DMS 273 (cell line): Measurements from ENCODE around the gene STK31.
"Not testable (repeated sequence)": the region's sequence is repeated elsewhere in the genome, so short reads cannot be mapped to it uniquely, and the experiment has no call there.

Experiments used
- DNase-seq: peaks from one replicate; lab custom pipeline; 2025; ENCODE audit not compliant: unreplicated experiment; lab: John Stamatoyannopoulos, UW

STK31 gene

DNA sequence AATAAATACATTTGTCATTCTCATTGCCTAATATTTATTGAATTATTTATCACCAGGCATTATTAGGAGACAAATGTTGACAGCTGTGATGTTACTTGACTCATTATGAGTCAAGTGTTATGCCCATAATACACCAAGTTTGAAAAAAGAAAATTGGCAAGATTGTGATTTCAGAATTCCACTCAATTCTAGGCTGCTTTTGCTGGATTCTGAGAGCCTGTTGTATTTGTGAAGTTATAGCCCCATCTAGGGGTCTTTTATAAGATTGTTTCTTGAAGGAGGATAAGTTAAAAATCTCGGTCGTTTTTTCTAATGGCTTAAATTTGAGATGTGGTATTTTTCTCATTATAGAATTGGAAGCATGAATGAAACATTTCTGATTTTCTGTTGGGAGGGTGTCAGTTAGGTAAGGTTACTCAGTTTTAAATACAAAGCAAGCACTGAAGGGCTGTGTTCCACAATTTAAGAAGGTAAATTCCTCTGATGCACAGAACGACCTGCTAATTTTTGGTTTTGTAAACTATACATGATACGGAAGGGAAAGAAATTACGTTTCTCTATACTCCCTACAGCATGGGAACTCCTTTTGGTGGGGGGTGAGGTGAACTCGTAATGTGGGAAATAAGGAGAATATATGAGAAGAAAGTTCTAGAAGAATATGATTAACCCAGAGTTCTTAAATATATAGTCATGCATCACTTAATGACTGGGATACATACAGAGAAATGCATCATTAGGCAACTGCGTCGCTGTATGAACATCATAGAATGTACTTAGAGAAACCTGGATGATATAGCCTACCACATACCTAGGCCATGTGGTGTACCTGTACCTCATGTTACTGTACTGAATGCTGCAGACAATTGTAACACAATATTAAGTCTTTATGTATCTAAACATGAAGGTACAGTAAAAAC lies 2.6 kb downstream of the STK31 start:
- DNase-seq: peak; percentile 80

DNA sequence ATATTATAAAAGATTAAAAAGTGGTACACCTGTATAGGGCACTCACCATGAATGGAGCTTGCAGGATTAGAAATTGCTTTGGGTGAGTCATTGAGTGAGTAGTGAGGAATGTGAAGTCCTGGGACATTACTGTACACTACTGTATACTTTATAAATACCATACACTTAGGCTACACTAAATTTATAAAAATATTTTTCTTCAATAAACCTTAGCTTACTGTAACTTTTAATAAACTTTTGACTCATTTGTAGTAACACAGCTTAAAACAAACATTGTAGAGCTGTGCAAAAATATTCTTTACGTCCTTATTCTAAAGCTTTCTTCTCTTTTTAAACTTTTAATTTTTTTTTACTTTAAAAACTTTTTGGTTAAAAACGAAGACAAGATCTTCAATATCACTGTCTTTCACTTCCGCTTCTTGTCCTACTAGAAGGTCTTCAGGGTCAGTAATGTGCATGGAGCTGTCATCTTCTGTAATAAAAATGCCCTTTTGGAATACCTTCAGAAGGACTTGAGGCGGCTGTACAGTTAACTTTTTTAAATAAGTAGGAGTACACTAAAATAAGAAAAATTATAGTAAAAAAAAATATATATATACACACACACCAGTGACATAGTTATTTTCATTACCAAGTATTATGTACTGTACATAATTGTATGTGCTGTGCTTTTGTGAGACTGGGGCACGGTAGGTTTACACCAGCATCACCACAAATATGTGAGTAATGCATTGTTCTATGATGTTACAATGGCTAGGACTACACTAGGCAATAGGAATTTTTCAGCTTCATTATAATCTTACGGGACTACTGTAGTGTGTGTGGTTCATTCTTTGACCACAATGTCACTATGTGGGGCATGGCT lies 3.5 kb downstream of the STK31 start:
- no peak for DNase-seq

DNA sequence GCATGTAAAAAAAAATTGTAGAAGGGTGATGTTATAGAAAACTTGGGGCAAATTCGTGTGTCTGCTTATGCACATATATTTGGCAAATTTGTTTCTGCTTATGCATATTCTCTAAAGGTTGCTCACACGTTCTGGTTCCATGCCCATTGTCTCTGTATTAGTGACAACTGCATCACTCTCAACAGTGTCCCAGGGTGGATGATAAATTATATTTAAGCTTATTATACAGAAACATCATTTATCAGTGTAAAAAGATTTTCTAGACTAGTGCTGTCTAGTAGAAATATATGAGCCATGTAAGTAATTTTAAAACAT lies 4.1 kb downstream of the STK31 start:
- no peak for DNase-seq

DNA sequence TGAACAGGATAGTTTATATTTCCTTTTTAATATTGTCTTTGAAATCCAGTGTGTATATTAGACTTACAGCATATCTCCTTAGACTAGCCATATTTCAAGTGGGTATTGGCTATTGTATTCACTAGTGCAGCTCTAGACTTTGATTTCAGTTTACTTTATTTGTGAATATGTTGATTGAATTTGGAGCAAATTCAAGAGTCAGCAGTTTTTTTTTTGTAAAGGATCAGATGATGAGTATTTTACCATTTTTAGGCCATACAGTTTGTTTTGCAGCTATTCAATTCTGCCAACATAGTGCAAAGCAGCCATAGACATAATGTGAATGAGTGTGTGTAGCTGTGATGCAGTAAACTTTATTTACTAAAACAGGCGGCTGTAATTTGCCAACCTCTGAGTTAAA lies 4.6 kb downstream of the STK31 start:
- no peak for DNase-seq

DNA sequence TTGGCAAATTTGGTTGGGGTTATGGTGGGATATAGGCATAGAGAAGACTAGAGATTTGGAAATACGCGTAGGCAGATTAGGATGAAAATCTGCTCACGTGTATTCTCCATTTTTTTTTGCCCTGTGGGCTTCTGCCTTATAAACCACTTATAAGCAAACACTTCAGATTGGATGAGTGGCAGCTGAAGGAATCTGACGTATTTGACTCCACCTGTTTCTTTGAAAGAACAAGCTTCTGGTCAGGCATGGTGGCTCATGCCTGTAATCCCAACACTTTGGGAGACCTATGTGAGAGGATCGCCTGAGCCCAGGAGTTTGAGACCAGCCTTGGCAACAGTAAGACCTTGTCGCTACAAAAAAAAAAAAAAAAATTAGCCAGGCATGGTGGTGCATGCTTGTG lies 5.1 kb downstream of the STK31 start:
- DNase-seq: no peak

DNA sequence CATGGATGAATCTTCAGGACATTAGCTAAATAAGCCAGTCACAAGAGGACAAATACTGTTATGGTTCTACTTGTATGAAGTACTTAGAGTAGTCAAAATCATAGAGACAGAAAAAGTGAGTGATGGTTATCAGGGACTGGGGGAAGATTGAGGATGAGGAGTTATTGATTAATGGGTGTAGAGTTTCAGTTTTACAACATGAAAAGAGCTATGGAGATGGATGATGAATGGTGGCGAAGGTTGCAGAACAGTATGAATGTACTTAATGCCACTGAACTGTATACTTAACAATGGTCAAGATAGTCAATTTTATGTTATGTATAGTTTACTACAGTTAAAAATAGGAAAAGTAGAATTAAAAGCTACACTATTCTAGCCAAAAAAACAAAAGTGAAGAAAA lies 7.8 kb downstream of the STK31 start:
- no peak for DNase-seq

DNA sequence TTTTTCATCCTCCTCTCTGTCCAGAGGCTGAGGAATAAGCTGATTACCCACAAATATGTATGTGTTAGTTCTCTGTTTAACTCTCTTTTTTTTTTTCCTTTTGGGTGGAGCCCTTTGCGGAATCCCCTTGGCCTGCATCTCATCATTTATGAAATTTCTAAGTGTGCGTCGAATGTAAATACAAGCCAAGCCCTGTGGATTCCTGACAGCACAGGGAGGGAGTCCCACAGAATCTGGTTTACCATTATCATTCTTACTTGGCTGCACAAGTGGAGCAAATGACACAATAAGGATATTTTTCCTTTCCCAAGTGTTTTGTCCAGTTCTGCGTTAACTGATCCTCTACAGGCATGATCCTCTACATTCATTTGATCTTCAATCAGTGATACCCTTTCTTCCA lies 11.4 kb downstream of the STK31 start:
- no peak for DNase-seq

DNA sequence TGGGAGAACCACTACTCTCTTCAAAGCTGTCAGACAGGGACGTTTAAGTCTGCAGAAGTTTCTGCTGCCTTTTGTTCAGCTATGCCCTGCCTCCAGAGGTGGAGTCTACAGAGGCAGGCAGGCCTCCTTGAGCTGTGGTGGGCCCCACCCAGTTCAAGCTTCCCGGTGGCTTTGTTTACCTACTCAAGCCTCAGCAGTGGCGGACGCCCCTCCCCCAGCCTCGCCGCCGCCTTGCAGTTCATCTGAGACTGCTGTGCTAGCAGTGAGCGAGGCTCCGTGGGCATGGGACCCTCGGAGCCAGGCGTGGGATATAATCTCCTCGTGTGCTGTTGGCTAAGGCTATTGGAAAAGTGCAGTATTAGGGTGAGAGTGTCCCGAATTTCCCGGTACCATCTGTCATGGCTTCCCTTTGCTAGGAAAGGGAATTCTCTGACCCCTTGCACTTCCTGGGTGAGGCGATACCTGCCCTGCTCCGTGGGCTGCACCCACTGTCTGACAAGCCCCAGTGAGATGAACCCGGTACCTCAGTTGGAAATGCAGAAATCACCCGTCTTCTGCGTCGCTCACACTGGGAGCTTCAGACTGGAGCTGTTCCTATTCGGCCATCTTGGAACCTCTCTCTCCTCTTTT lies 12.7 kb downstream of the STK31 start:
- not testable (repeated sequence) for DNase-seq

DNA sequence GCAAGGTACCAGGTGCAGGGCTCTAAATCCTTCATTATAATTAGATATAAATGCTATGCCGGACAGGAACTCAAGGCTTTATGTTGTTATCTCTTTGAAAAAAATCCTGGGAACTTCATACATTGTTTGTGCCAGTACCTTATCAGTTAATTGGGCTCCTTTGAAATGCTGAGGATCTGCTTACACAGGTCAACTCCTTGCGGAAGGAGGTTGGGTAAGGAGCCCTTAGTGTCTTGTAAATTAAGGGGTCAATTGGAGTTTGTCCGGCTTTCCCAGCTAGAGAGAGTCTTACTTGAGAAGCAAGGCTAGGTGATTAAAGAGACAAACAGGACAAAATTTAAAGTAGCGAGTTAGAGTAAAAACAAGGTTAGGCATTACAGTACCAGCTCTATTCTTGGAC lies 14.1 kb downstream of the STK31 start:
- not testable (repeated sequence) for DNase-seq

DNA sequence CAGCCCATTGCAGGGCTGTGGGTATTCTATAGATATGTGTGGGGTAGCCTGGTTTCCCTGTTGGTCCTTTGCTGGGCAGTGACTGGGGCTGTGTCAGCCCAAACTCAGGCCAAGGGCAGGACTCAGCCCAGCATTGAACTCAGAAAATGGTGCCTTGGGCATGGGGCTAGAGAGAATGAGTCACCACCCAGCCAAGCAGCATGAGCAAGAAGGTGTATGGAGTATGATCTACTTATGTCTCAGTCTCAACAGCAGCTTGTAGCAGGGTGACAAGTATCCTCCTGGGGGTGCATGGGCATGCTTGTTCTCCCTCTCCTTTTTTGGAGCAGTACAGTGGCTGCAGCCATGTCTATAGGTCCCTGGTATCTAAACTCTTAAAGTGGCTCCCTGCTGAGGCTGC lies 32.0 kb downstream of the STK31 start:
- no peak for DNase-seq

DNA sequence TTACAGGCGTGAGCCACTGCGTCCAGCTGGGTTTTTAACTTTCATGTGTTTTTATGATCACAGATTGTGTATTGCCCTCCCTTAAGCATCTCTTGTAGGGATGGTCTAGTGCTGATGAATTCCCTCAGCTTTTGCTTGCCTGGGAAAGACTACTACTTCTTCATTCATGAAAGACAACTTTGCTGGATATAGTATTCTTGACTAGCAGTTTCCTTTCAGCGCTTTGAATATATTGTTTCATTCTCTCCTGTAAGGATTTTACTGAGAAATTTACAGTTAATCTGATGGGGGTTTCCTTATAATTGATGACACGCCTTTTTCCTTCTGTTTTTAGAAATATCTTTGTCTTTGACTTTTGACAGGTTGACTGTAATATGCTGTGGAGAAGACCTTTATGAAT lies 33.2 kb downstream of the STK31 start:
- no peak for DNase-seq

DNA sequence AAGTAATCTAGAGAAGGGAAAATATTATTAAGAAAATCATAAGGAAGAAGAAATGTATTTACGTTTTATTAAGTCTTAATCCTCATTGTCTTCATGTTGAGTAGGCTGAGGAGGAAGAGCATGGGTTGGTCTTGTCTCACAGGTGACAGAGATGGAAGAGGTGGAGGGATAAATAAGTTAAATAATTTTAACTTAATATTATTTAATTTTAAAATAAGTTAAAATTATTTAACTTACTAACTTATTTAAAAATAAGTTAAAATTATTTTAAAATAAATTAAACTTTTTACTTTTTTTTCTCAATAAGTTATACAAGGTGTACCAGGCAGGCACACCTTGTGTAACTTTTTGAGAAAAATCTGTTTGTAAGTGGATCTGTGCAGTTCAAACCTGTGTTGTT lies 36.6 kb downstream of the STK31 start:
- no peak for DNase-seq

DNA sequence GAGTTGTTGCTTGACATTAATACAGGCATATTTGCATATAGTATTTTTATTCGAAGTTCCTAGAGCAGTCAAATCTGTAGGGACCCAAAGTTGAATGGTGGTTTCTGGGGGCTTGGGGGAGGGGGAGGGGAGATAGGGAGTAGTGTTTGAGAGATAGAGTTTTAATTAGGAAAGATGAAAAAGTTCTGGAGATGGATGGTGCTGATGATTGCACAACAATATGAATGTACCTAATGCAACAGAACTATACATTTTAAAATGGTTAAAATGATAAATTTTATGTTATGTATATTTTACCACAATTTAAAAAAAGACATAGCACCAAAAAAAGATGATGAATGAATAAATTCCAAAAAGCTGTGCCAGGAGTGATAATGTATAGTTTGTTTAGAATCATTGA lies 41.8 kb downstream of the STK31 start:
- DNase-seq: no peak

DNA sequence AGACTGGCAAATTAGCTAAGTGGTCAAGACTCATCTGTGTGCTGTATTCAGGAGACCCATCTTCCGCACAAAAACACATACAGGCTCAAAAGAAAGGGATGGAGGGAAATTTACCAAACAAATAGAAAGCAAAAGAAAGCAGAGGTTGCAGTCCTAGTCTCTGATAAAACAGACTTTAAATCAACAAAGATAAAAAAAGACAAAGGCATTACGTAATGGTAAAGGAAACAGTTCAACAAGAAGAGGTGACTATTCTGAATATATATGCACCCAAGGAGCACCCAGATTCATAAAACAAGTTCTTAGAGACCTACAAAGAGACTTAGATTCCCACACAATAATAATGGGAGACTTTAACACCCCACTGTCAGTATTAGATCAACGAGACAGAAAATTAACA lies 48.8 kb downstream of the STK31 start:
- DNase-seq: not testable (repeated sequence)

DNA sequence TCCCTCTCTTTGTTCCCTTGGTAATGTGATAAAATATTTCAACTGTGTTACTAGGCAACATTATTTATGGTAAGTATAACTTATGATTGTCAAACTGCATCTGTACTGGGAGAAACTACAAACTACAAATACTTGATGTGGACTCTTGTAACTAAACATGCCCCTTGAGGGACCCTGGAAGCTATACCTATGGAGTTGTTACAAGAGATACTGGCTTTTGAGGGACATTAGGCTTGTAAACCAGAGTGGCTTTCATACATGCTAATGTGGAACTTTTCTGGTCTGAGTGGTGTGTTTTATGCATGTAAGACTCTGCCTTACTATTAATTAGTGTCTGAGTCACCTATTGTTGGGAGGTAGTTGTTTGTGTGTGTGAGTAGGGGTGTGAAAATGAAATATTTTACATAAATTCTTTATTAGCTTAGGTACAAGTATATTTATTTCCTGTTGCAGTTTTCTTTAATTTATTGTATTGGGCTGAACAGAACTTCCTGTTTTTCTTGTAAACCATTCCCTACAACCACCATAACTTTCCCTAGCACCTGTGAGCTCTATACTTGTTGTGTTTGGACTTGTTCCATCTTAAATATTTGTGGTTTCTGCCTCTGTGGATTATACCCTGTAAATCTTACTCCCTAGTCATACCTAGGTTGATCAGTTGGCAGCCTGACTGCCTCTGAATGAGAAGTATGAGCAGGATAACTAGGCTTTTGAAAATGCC lies 49.8 kb downstream of the STK31 start:
- DNase-seq: peak; percentile 40

DNA sequence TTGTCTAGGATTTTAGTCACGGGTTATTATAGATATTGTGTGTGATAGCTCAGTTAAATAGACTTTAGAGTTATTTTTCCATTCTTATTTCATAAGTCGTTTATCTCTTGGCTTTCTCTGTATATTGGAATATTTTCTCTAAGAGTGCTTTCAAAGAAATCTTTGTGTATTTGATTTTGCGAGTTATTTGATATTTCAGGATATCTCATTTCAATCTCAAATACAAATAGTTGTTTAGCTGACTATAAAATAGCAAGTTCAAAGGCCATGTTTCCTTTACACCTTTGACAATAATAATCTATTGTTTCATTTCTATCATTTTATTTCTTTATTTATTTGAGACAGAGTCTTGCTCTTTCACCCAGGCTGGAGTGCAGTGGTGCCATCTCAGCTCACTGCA lies 55.9 kb downstream of the STK31 start:
- DNase-seq: no peak

DNA sequence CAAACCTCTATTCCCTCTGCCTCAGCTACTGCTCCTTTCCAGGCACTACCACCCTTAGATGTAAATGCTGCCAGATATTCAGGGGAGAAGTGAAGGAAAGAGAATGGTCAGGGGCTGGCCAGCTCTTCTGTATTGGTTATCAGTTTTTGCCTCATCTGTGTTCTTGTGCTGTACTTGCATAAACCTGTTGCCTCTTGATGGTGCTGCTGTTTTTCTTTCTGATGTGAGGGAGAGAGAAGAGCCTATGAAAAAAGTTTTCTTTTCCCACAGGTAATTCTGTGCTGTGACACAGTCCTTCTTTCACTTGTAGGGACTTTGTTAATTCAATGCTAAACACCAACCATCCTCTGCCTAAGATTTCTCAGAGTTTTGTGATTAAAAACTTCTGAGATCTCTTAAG lies 57.5 kb downstream of the STK31 start:
- no peak for DNase-seq

DNA sequence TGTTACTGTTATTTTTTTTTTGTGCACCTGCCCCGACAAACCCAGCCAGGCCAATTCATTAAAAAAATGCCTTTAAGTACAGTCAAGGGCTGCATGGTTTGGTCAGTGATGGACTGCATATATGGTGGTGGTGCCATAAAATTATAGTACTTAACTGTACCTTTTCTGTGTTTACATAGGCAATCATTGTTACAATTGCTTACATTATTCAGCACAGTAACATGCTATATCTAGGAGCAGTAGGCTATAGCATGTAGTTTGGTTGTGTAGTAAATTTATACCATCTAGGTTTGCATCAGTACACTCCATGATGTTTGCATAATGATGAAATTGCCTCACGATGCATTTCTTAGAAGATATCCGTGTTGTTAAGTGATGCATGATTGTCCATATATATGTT lies 58.0 kb downstream of the STK31 start:
- DNase-seq: no peak

DNA sequence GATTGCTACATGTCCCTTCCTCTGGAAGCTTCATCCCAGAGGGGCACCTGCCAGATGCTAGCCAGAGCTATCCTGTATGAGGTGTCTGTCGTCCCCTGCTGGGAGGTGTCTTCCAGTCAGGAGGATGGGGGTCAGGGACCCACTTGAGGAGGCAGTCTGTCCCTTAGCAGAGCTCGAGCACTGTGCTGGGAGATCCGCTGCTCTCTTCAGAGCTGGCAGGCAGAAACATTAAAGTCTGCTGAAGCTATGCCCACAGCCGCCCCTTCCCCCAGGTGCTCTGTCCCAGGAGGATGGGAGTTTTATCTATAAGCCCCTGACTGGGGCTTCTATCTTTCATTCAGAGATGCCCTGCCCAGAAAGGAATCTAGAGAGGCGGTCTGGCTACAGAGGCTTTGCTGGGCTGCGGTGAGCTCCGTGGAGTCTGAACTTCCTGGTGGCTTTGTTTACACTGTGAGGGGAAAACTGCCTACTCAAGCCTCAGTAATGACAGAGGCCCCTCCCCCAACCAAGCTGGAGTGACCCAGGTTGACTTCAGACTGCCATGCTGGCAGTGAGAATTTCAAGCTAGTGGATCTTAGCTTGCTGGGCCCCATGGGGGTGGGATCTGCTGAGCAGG lies 69.3 kb downstream of the STK31 start:
- DNase-seq: not testable (repeated sequence)

DNA sequence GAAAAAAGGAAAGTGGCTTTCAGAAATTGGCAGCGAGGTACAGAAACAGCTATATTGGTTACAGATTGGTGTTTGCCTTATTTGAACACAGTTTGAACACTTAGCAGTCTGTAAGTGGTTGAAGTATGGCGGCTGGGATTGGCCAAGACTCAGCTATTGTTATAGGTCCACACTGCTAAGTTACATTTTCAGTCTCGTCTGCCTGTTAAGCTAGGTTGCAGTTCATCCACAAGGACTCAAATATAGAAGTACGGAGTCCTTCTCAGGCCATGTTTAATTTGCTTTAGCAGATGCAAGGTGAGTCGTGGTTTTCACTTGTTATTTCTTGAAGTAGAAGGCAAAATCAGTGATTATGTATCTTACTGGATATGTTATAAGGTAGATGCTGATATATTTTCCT lies 73.1 kb downstream of the STK31 start:
- DNase-seq: no peak

DNA sequence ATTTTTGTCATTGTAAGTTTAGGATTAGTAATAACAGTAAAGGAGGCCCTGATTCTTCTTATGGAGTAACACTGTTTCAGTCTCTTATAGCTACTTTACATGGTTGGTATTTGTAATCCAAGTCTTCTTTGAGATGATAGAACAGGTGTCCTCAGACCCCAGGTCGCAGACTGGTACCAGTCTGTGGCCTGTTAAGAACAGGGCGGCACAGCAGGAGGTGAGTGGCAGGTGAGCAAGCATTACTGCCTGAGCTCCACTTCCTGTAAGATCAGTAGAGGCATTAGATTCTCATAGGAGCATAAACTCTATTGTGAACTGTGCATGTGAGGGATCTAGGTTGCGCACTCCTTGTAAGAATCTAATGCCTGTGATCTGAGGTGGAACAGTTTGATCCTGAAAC lies 77.3 kb downstream of the STK31 start:
- no peak for DNase-seq
